Fibroblast of skin of right biceps (primary cell): Measurements from ENCODE around the gene BPHL.
"Not testable (repeated sequence)": the region's sequence is repeated elsewhere in the genome, so short reads cannot be mapped to it uniquely, and the experiment has no call there.

ENCODE experiments used
- DNase-seq: peaks from one replicate; pipeline ENCODE4 v3.0.0-alpha.2; 2013

The BPHL gene

GRCh38 chr6:3157131-3157933 is 38.8 kb downstream of the BPHL start, which contains the start of gene TUBB2A:
TUBB2A (minus strand) TSS chr6:3157544; CDS start chr6:3157463, 81 bp downstream.
- peak; percentile 88 for DNase-seq

GRCh38 chr6:3159805-3160781 is 41.6 kb downstream of the BPHL start:
- DNase-seq: peak; percentile 18

- DNase-seq: peak; percentile 28
These were observed 43.6 kb downstream of the BPHL start for GRCh38 chr6:3162067-3162497.

- peak; percentile 77 for DNase-seq
These were observed 44.2 kb downstream of the BPHL start for GRCh38 chr6:3162565-3163247.

- DNase-seq: no peak
These were observed 44.7 kb downstream of the BPHL start for GRCh38 chr6:3163248-3163594.

- DNase-seq: no peak
These were observed 45.9 kb downstream of the BPHL start for GRCh38 chr6:3164388-3164787.

GRCh38 chr6:3165631-3166534 is 47.4 kb downstream of the BPHL start:
- peak; percentile 82 for DNase-seq

GRCh38 chr6:3166535-3167225 is 48.2 kb downstream of the BPHL start:
- DNase-seq: not testable (repeated sequence)

GRCh38 chr6:3168046-3168445 is 49.5 kb downstream of the BPHL start:
- not testable (repeated sequence) for DNase-seq

- DNase-seq: not testable (repeated sequence)
These were observed 52.2 kb downstream of the BPHL start for GRCh38 chr6:3170676-3171075.

GRCh38 chr6:3171313-3172175 is 53.0 kb downstream of the BPHL start:
- peak; percentile 41 for DNase-seq

GRCh38 chr6:3172789-3173188 is 54.3 kb downstream of the BPHL start:
- not testable (repeated sequence) for DNase-seq

GRCh38 chr6:3173636-3174089 is 55.2 kb downstream of the BPHL start:
- DNase-seq: not testable (repeated sequence)

GRCh38 chr6:3175715-3176402 is 57.3 kb downstream of the BPHL start:
- DNase-seq: no peak

- DNase-seq: peak; percentile 91
These were observed 58.2 kb downstream of the BPHL start for GRCh38 chr6:3176562-3177355.

- not testable (repeated sequence) for DNase-seq
These were observed 60.2 kb downstream of the BPHL start for GRCh38 chr6:3178666-3179065.

GRCh38 chr6:3179945-3180344 is 61.4 kb downstream of the BPHL start:
- DNase-seq: not testable (repeated sequence)

- DNase-seq: no peak
These were observed 62.6 kb downstream of the BPHL start for GRCh38 chr6:3181105-3181504.

GRCh38 chr6:3183066-3183465 is 64.6 kb downstream of the BPHL start:
- DNase-seq: no peak
